HEK293 (cell line): Measurements from ENCODE around the gene SSTR5.

Experiments
- FEZF1 ChIP-seq: fragments of 450-650 bp; formaldehyde crosslinking; IDR thresholded peaks from 2 replicates; pipeline ENCODE4 v1.5.1; 2016; ENCODE audit warnings: missing biosample characterization, missing genetic modification characterization
- GLIS2 ChIP-seq: fragments of 450-650 bp; formaldehyde crosslinking; IDR thresholded peaks from 2 replicates; pipeline ENCODE4 v1.5.1; 2016; ENCODE audit warnings: missing biosample characterization, missing genetic modification characterization
- KLF9 ChIP-seq: fragments of 450-650 bp; formaldehyde crosslinking; IDR thresholded peaks from 2 replicates; pipeline ENCODE4 v1.5.1; 2016; ENCODE audit warnings: missing biosample characterization, missing genetic modification characterization, low read depth
- MZF1 ChIP-seq: fragments of 450-650 bp; formaldehyde crosslinking; IDR thresholded peaks from 2 replicates; pipeline ENCODE4 v1.5.1; 2017; ENCODE audit warnings: missing biosample characterization, missing genetic modification characterization, borderline replicate concordance
- PRDM4 ChIP-seq: fragments of 450-650 bp; formaldehyde crosslinking; IDR thresholded peaks from 2 replicates; pipeline ENCODE4 v1.5.1; 2017; ENCODE audit warnings: missing biosample characterization, missing genetic modification characterization
- REPIN1 ChIP-seq: fragments of 450-650 bp; formaldehyde crosslinking; IDR thresholded peaks from 2 replicates; pipeline ENCODE4 v1.5.1; 2017; ENCODE audit warnings: missing biosample characterization, missing genetic modification characterization, low read depth
- SP2 ChIP-seq: fragments of 450-650 bp; formaldehyde crosslinking; IDR thresholded peaks from 2 replicates; pipeline ENCODE4 v1.5.1; 2016; ENCODE audit warnings: missing biosample characterization, missing genetic modification characterization
- SP7 ChIP-seq: fragments of 450-650 bp; formaldehyde crosslinking; IDR thresholded peaks from 2 replicates; pipeline ENCODE4 v1.5.1; 2016; ENCODE audit warnings: missing biosample characterization, missing genetic modification characterization
- ZBTB20 ChIP-seq: fragments of 450-650 bp; formaldehyde crosslinking; IDR thresholded peaks from 2 replicates; pipeline ENCODE4 v1.5.1; 2016; ENCODE audit warnings: missing biosample characterization, missing genetic modification characterization
- ZBTB26 ChIP-seq: fragments of 450-650 bp; formaldehyde crosslinking; optimal IDR thresholded peaks from 2 replicates; pipeline ENCODE3; 2016; ENCODE audit warnings: missing biosample characterization, mild to moderate bottlenecking, missing genetic modification characterization
- ZIC2 ChIP-seq: fragments of 450-650 bp; formaldehyde crosslinking; IDR thresholded peaks from 2 replicates; pipeline ENCODE4 v1.5.1; 2016; ENCODE audit warnings: missing biosample characterization, missing genetic modification characterization
- ZNF132 ChIP-seq: fragments of 450-650 bp; formaldehyde crosslinking; IDR thresholded peaks from 2 replicates; pipeline ENCODE4 v1.5.1; 2017; ENCODE audit warnings: missing biosample characterization, missing genetic modification characterization, borderline replicate concordance
- ZNF335 ChIP-seq: fragments of 450-650 bp; formaldehyde crosslinking; conservative IDR thresholded peaks from 2 replicates; pipeline ENCODE4 v1.5.1; 2016; ENCODE audit warnings: missing biosample characterization, missing genetic modification characterization
- ZNF350 ChIP-seq: fragments of 450-650 bp; formaldehyde crosslinking; IDR thresholded peaks from 2 replicates; pipeline ENCODE4 v1.5.0; 2017; ENCODE audit warnings: missing biosample characterization, mild to moderate bottlenecking, missing genetic modification characterization
- ZNF513 ChIP-seq: fragments of 450-650 bp; IDR thresholded peaks from 2 replicates; pipeline ENCODE4 v1.5.1; 2018; ENCODE audit warnings: missing biosample characterization, missing genetic modification characterization
- ZNF529 ChIP-seq: fragments of 450-650 bp; formaldehyde crosslinking; IDR thresholded peaks from 2 replicates; pipeline ENCODE4 v1.5.1; 2017; ENCODE audit warnings: missing genetic modification characterization, missing biosample characterization; ENCODE audit not compliant: insufficient replicate concordance
- ZNF530 ChIP-seq: fragments of 450-650 bp; formaldehyde crosslinking; IDR thresholded peaks from 2 replicates; pipeline ENCODE4 v1.5.1; 2016; ENCODE audit warnings: low read depth, missing biosample characterization, missing genetic modification characterization
- ZNF600 ChIP-seq: fragments of 450-650 bp; formaldehyde crosslinking; IDR thresholded peaks from 2 replicates; pipeline ENCODE4 v1.5.1; 2016; ENCODE audit warnings: missing biosample characterization, missing genetic modification characterization
- ZNF624 ChIP-seq: fragments of 450-650 bp; formaldehyde crosslinking; IDR thresholded peaks from 2 replicates; pipeline ENCODE4 v1.5.1; 2017; ENCODE audit warnings: missing biosample characterization, missing genetic modification characterization
- ZNF629 ChIP-seq: fragments of 450-650 bp; formaldehyde crosslinking; IDR thresholded peaks from 2 replicates; pipeline ENCODE4 v1.5.1; 2017; ENCODE audit warnings: missing biosample characterization, missing genetic modification characterization
- ZNF776 ChIP-seq: fragments of 450-650 bp; formaldehyde crosslinking; IDR thresholded peaks from 2 replicates; pipeline ENCODE4 v1.5.0; 2017; ENCODE audit warnings: missing biosample characterization, missing genetic modification characterization, borderline replicate concordance
- ZSCAN5A ChIP-seq: fragments of 450-650 bp; formaldehyde crosslinking; IDR thresholded peaks from 2 replicates; pipeline ENCODE4 v1.5.1; 2016; ENCODE audit warnings: missing biosample characterization, missing genetic modification characterization
- TF ChIP-seq, protein P1 (sequence below): fragments of 450-650 bp; formaldehyde crosslinking; IDR thresholded peaks from 2 replicates; pipeline ENCODE4 v1.5.1; 2017; ENCODE audit warnings: missing biosample characterization, missing genetic modification characterization
- TF ChIP-seq, protein P2 (sequence below): fragments of 450-650 bp; formaldehyde crosslinking; IDR thresholded peaks from 2 replicates; pipeline ENCODE4 v1.5.1; 2016; ENCODE audit warnings: missing biosample characterization, missing genetic modification characterization
- TF ChIP-seq, protein P3 (sequence below): fragments of 450-650 bp; formaldehyde crosslinking; IDR thresholded peaks from 2 replicates; pipeline ENCODE4 v1.5.1; 2016; ENCODE audit warnings: missing biosample characterization, missing genetic modification characterization, borderline replicate concordance

Gene SSTR5

GRCh38 chr16:1102921-1103635 is 30.5 kb downstream of the SSTR5 start (continued):
- TF ChIP-seq PRDM4 (tag by site-specific recombination) = peak; percentile 23; the same call in 1 of the 2 replicates
- TF ChIP-seq ZNF530 (tag by site-specific recombination) = no peak
- TF ChIP-seq ZNF600 (tag by site-specific recombination) = peak; percentile 83; the same call in 1 of the 2 replicates
- peak; percentile 98 for TF ChIP-seq ZIC2
- no peak for TF ChIP-seq ZSCAN5A (tag by site-specific recombination)
- TF ChIP-seq ZNF350 (tag by site-specific recombination) = no peak
- TF ChIP-seq, protein P1, sequence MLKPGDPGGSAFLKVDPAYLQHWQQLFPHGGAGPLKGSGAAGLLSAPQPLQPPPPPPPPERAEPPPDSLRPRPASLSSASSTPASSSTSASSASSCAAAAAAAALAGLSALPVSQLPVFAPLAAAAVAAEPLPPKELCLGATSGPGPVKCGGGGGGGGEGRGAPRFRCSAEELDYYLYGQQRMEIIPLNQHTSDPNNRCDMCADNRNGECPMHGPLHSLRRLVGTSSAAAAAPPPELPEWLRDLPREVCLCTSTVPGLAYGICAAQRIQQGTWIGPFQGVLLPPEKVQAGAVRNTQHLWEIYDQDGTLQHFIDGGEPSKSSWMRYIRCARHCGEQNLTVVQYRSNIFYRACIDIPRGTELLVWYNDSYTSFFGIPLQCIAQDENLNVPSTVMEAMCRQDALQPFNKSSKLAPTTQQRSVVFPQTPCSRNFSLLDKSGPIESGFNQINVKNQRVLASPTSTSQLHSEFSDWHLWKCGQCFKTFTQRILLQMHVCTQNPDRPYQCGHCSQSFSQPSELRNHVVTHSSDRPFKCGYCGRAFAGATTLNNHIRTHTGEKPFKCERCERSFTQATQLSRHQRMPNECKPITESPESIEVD = no peak
- TF ChIP-seq ZBTB26 (tag by site-specific recombination) = peak; percentile 87
- no peak for TF ChIP-seq ZNF529
- TF ChIP-seq, protein P2, sequence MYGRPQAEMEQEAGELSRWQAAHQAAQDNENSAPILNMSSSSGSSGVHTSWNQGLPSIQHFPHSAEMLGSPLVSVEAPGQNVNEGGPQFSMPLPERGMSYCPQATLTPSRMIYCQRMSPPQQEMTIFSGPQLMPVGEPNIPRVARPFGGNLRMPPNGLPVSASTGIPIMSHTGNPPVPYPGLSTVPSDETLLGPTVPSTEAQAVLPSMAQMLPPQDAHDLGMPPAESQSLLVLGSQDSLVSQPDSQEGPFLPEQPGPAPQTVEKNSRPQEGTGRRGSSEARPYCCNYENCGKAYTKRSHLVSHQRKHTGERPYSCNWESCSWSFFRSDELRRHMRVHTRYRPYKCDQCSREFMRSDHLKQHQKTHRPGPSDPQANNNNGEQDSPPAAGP (tag by site-specific recombination) = peak; percentile 78
- no peak for TF ChIP-seq ZNF624
- no peak for TF ChIP-seq ZNF132
- no peak for TF ChIP-seq REPIN1 (tag by site-specific recombination)
- TF ChIP-seq ZBTB20 (tag by site-specific recombination) = peak; percentile 81
- TF ChIP-seq SP2 (tag by site-specific recombination) = peak; percentile 13; the same call in 1 of the 2 replicates
- no peak for TF ChIP-seq ZNF776 (tag by site-specific recombination)
- no peak for TF ChIP-seq ZNF513 (tag by site-specific recombination)
- TF ChIP-seq, protein P3, sequence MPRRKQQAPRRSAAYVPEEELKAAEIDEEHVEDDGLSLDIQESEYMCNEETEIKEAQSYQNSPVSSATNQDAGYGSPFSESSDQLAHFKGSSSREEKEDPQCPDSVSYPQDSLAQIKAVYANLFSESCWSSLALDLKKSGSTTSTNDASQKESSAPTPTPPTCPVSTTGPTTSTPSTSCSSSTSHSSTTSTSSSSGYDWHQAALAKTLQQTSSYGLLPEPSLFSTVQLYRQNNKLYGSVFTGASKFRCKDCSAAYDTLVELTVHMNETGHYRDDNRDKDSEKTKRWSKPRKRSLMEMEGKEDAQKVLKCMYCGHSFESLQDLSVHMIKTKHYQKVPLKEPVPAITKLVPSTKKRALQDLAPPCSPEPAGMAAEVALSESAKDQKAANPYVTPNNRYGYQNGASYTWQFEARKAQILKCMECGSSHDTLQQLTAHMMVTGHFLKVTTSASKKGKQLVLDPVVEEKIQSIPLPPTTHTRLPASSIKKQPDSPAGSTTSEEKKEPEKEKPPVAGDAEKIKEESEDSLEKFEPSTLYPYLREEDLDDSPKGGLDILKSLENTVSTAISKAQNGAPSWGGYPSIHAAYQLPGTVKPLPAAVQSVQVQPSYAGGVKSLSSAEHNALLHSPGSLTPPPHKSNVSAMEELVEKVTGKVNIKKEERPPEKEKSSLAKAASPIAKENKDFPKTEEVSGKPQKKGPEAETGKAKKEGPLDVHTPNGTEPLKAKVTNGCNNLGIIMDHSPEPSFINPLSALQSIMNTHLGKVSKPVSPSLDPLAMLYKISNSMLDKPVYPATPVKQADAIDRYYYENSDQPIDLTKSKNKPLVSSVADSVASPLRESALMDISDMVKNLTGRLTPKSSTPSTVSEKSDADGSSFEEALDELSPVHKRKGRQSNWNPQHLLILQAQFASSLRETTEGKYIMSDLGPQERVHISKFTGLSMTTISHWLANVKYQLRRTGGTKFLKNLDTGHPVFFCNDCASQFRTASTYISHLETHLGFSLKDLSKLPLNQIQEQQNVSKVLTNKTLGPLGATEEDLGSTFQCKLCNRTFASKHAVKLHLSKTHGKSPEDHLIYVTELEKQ (tag by site-specific recombination) = no peak
- TF ChIP-seq GLIS2 = peak; percentile 57
- TF ChIP-seq FEZF1 (tag by site-specific recombination) = no peak
- peak; percentile 98 for TF ChIP-seq ZNF335 (tag by site-specific recombination)
- peak; percentile 28; the same call in 1 of the 2 replicates for TF ChIP-seq SP7 (tag by site-specific recombination)
- TF ChIP-seq KLF9 = peak; percentile 76
- TF ChIP-seq MZF1 (tag by site-specific recombination) = no peak
- TF ChIP-seq ZNF629 (tag by site-specific recombination) = no peak
